ENCODE data around the gene PSD2.

DNA sequence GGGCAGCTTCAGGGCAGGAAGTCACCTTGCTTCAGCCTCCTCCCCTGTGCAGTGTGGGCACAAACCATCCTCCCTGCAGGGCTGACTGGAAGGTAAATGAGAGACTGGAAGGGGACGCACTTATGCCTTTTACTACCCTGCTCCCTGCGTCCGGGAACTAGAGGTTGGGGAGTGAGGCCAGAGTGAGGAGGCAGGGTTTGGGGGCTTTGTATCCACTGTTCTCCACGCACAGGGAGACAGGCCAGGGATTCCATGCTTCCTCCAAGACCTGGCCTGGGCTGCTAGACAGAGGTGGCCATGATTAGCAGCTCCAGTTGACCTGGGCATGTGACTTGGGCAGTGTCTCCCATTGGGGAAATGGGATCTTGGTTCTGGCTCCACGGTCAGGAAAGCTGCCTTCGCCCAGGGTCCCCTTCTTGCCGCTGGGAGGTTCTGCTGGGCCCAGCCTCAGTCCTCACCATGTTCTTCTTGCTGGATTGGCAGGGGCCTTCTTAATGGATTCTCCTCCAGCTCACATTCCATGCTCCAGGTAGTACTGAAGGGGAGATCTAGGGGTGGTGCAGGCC lies 37.0 kb upstream of the PSD2 start:
- no peak for TF ChIP-seq POLR2AphosphoS5 (IDR thresholded peaks at IDR 0.05; ENCODE audit: borderline replicate concordance, low read depth, low read length)
- no peak for TF ChIP-seq EZH2 (IDR thresholded peaks at IDR 0.05)
- TF ChIP-seq FOXP2 (optimal IDR thresholded peaks at IDR 0.05; ENCODE audit: control extremely low read depth, extremely low read length, insufficient read depth): no peak

Data from SK-N-MC (cell line).